Esophagus (tissue), 2 donors: ENCODE results near the gene XAGE2. TPM values are rescaled to one million over a fixed set of nuclear protein-coding genes. Genes with fewer than 3 reads are reported as not detected.

Experiments
- H3K27ac ChIP-seq, 2 donors: one replicate each; pipeline ENCODE4 v1.5.1; 2013; ENCODE audit warnings: low read depth in 2 of 2, mild to moderate bottlenecking in 2 of 2, inconsistent platforms in 1 of 2, low read length in 1 of 2, moderate library complexity in 1 of 2
- H3K27me3 ChIP-seq, 2 donors: one replicate each; pipeline ENCODE4 v1.6.1; 2013; ENCODE audit warnings: low read length in 2 of 2, control low read depth in 1 of 2, mild to moderate bottlenecking in 1 of 2; ENCODE audit not compliant: insufficient read depth in 2 of 2, control insufficient read depth in 1 of 2
- H3K36me3 ChIP-seq, 2 donors: one replicate each; pipeline ENCODE4 v1.6.1; 2013; ENCODE audit warnings: low read length in 1 of 2; ENCODE audit not compliant: control insufficient read depth in 2 of 2, insufficient read depth in 2 of 2
- H3K4me1 ChIP-seq, 2 donors: one replicate each; pipeline ENCODE4 v1.6.1; 2013; ENCODE audit warnings: low read length in 1 of 2; ENCODE audit not compliant: control insufficient read depth in 2 of 2, insufficient read depth in 2 of 2
- H3K4me3 ChIP-seq, 2 donors: one replicate each; pipeline ENCODE4 v1.5.1; 2013; ENCODE audit warnings: low read length in 2 of 2, mild to moderate bottlenecking in 2 of 2, low read depth in 1 of 2, moderate library complexity in 1 of 2
- H3K9me3 ChIP-seq, 2 donors: one replicate each; pipeline ENCODE4 v1.6.1; 2013; ENCODE audit warnings: mild to moderate bottlenecking in 2 of 2, low read depth in 1 of 2, low read length in 1 of 2, moderate library complexity in 1 of 2; ENCODE audit not compliant: control insufficient read depth in 2 of 2, insufficient read depth in 1 of 2
- WGBS, 2 donors: extraction: QIAGEN DNeasy Blood & Tissue Kit; methylation state at CpG; one replicate each; pipeline ENCODE4 v1.1.7; 2013; 5-methylcytosine and 5-hydroxymethylcytosine counted together
- polyA plus RNA-seq, 2 donors: library from polyadenylated mRNA; stranded (reverse); fragments of 200-250 nt; gene quantifications; one replicate each; pipeline ENCODE4 v1.2.3, GENCODE V29; 2013
- donor health status: healthy with polysubstance abuse.
- donor health status: Bipolar disorder and iron deficiency.

XAGE2 gene
- polyA plus RNA-seq, 2 donors = not detected

DNA sequence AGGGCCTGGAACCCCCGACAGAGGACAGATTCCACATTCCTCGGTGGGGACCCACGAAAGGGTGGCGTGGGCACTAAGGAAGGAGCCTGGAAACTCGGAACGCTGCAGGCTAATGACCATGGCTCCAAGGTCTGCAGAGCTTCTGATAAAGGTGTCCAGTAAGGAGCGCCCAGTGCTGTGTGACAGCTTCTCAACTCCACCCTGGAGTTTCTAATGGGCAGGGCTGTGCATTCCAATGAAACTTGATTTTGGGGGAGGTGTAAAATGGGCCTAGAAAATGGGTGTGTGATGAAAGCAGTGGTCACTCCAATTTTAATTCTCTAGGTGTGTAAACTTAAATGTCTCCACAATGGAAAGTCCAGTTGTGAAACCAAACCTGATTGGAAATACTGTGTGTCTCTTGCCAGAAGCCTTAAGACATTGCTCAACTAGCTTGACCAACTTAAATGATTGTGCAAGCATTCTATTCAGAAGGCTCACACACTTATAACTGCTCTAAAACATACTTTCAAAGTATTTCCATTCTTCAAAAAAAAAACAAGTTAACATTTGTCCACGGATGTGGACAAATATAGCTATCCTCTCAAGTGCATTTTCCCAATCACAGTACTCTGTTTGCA lies 52.1 kb downstream of the XAGE2 start:
- Histone ChIP-seq H3K27me3 (peaks cover 0 to 4% of the 10 kb centered on the region in 2 donors), H3K9me3 (peaks cover 0 to 2% of the 10 kb centered on the region in 2 donors), H3K27ac (no peak overlapping the region), H3K4me3 (no peak overlapping the region), H3K4me1 (no peaks in the 10 kb centered on the region), H3K36me3 (no peaks in the 10 kb centered on the region)
- WGBS, 2 donors = 81 to 86% methylated on average over 8 of the region's 8 CpGs

DNA sequence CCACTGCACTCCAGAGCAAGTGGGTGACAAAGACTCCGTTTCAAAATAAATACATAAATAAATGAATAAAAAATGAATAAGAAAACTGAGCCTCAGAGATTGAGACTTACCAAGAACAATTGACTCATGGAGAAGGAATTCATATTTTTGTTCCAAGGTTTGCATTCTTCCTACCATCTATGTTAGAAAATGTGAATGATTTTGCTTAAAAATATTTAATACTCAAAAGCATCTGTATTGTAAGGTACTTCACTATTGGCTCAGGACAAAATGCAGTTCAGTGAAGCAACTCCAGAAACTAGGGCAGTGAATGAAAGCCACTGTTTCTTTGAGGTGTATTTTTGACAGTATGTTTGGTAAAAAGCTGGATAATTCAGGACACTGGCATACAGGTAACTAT lies 54.1 kb downstream of the XAGE2 start:
- no peaks in the 10 kb centered on the region for H3K36me3 ChIP-seq
- no peak overlapping the region for H3K4me3 ChIP-seq
- WGBS, 2 donors = 59 to 70% methylated on average over 1 of the region's 1 CpG
- H3K27me3 ChIP-seq = peaks cover 0 to 3% of the 10 kb centered on the region in 2 donors
- H3K4me1 ChIP-seq = no peaks in the 10 kb centered on the region
- H3K27ac ChIP-seq = no peak overlapping the region
- H3K9me3 ChIP-seq = peaks cover 0 to 2% of the 10 kb centered on the region in 2 donors

GRCh38 chrX:52424656-52425055 lies 55.8 kb downstream of the XAGE2 start:
- Histone ChIP-seq H3K36me3 (no peaks in the 10 kb centered on the region), H3K4me3 (no peak overlapping the region), H3K4me1 (no peaks in the 10 kb centered on the region), H3K9me3 (no peaks in the 10 kb centered on the region), H3K27ac (no peak overlapping the region), H3K27me3 (peaks cover 0 to 5% of the 10 kb centered on the region in 2 donors)
- 100% methylated on average over 1 of the region's 1 CpG for WGBS, 2 donors

Other genes starting within 250 kb of the XAGE2 start
- gene MAGED4, start 184.1 kb upstream of the XAGE2 start, polyA plus RNA-seq = 1 to 10 TPM; 1.5 to 2.1 TPM
- gene XAGE1A, start 126.8 kb downstream of the XAGE2 start, polyA plus RNA-seq = not detected
- not detected for gene XAGE1B, start 148.0 kb downstream of the XAGE2 start, polyA plus RNA-seq